HG03064 (cell line): ENCODE results near the gene CHSY3.
"Not testable (repeated sequence)": the region's sequence is repeated elsewhere in the genome, so short reads cannot be mapped to it uniquely, and the experiment has no call there.

Experiments
- ATAC-seq: cut with Tn5 transposase; IDR thresholded peaks from one replicate; pipeline ENCODE4 v1.9.1; 2021; ENCODE audit warnings: low read depth; ENCODE audit not compliant: unreplicated experiment

The CHSY3 gene

DNA sequence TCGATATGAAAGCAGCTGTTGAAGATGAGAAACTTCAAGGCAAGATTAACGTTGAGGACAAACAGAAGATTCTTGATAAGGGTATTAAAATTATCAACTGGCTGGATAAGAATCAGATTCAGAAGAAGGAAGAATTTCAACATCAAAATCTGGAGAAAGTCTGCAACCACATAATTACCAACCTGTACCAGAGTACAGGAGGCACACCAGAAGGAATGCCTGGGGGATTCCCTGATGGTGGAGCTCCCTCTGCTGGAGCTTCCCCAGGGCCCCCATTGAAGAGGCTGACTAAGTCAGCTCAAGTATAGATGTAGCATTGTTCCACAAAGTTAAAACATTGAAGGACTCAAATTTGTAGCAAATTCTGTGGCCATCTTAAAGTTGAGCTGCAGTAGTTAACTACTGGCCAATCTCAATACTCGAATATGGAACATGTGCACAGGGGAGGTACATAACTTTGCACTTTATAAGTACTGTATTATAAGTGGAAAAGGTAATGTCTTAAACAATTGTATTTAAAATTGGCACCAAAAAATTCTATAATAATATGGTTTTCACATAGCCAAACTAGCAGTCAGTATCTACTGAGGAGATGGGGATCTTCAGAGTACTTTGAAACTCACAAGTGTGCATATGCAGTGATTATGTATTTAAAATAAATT, 237.5 kb downstream of the CHSY3 start:
- ATAC-seq, result no peak

DNA sequence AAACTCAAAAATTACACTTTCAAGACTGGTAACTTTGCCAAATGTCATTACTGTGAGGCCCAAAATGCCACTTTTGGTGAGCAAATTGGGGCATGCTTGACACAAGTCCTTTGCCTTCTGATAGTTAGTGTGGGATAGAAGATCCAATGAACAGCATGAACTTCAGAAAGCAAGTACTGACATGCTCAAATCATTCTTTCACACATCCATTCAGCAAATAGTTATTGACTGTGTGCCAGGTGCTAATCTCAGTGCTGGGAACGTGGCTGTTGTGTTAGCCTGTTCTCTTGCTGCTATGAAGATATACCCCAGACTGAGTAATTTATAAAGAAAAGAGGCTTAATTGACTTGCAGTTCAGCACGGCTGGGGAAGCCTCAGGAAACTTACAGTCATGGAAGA, 247.0 kb downstream of the CHSY3 start:
- ATAC-seq, result no peak

- ATAC-seq, result no peak
These were observed 251.2 kb downstream of the CHSY3 start for GRCh38 chr5:130155345-130156011.

- no peak for ATAC-seq
These were observed 253.8 kb downstream of the CHSY3 start for GRCh38 chr5:130158036-130158435.

GRCh38 chr5:130159968-130160367, 255.7 kb downstream of the CHSY3 start:
- ATAC-seq, result no peak

DNA sequence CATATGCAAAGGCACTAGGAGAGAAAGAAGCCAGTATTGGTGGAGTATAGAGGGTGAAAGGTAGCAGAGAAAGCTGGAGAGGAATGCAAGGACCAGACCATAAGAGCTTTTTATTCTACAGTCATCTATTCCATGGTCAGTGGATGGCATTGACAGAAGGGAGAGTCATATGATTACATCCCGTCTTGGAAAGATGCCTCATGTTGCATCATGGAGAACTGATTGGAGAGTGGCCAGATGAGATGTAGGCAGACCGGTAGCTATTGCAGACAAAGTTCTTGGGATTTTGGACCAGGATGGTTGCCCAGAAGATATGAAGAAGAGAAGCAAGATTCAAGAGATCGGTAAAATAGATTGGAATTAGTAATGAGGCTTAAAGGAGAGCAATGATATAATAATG, 260.7 kb downstream of the CHSY3 start:
- ATAC-seq, result no peak

DNA sequence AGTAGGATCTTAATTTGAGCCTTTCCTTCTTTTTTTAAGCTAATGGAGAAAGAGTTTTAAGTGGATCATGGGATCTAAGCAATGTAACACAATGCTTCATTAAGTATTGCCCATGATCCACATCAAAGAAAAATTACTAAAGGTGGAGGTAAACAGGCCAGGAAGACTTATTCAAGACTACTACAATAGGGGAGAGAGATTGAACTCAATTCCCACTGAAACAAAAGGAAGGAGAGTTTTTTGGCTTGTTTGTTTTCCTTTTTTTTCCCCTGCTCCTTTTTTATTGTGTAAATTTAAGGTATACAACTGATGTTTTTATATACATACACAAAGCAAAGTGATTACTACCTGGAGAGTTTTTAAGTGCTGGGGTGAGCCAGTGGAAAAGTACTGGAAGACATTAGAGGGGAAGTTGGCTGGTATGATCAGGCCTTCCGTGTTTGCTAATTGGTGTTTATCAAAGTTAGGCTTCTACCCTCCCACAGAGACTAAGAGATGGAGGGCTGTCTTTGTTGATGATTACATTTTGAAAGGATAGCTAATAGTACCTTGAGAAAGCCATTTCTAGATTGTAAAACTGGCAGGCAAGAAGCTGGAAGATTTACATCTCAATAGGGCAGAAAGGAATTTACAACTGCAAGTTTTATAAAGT, 262.7 kb downstream of the CHSY3 start:
- ATAC-seq, result no peak

- ATAC-seq, result no peak
These were observed 263.9 kb downstream of the CHSY3 start for GRCh38 chr5:130168211-130168610.

DNA sequence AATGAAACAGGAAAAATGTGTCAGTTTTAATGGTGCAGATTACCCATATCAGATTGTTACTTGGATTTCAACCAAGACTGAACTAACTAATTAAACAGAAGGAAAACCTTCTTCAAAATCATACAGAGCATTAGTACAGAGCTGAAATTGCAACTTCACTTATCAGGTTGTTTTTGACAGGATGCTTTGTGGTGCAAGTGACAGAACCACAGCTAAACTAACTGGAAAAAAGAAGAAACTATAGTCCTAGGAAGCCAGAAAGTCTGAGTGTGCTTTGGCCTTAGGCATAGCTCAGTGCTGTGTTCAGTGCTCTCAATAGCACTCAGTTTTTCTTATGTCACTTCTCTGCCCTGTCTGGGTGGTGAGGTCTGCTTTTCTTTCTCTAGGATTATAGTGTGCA, 267.4 kb downstream of the CHSY3 start:
- no peak for ATAC-seq

- no peak for ATAC-seq
These were observed 278.9 kb downstream of the CHSY3 start for GRCh38 chr5:130183115-130183514.

DNA sequence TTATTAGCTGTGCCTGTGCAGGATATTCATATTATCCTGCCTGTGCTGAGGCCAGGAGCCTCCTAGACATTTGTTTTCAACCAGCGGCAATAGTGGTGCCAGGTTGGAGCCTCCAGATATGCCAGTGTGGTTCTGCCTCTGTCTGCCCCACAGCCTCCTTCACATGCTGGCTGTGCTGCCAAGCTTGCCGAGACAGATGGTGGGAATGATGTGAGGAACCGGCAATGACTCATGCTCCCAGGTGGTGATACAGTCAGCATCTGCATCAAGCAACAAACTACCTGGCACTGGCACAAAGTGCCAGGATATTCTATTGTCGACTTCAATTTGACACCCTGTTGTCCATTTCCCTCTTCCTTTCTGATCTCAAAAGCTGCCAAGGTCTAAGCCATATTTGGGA, 285.7 kb downstream of the CHSY3 start:
- ATAC-seq, result no peak

GRCh38 chr5:130198927-130199326, 294.7 kb downstream of the CHSY3 start:
- ATAC-seq, result no peak

DNA sequence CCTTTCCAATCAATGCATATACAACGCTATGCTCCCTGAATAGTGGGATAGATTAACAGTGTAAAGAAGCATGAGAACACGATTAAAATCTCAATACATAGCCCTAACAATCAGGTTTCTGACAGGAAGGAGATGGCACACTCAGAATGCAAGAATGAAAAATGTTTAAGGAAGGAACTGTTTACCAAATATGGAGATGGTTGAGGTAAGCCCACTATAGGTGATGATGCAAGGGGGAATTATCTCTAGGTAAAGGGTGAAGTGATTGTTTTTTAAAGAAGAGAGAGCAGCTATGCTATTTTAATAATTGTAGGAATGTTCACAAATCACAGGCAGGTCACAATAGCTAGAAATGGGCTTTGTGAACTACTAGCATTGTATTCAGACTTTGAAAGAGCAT, 302.4 kb downstream of the CHSY3 start:
- no peak for ATAC-seq

- no peak for ATAC-seq
These were observed 309.3 kb downstream of the CHSY3 start for GRCh38 chr5:130213607-130214006.

DNA sequence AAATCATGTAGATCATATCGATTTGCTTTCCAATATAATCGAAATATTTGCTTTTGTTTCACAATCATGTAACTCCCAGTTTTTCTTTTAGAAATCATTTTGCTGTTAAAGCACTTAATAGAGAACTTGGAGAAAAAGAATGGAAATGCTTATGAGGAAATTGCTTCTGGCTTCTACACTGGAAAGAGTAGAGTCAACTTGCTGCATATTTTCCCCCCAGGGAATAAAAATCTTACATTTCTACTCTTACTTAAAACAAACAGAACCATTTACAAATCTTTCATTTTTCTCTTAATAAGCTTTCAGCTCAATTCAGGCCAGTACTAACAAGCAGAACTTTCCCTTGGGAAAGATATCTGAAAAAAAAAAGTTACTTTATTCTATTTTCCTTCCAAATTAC, 312.0 kb downstream of the CHSY3 start:
- ATAC-seq, result no peak

DNA sequence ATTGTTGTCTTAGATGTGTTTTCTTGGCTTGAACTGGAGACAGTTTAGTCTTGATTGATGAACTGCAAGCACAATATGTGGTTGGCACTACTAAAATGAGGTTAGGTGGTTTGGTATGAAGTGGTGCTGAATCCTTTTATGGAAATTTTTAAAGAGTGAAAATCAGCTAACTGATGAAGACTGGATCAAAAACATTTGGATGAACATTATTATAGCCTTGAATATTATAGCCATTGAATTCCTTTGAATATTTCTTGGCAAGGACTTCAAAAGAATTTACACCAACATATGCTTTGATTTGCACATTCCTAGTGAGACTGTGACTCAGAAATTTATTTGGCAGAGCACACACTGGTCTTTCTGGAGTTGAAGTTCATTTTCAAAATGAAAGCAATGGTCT, 318.3 kb downstream of the CHSY3 start:
- no peak for ATAC-seq

- not testable (repeated sequence) for ATAC-seq
These were observed 322.3 kb downstream of the CHSY3 start for GRCh38 chr5:130226556-130226955.

GRCh38 chr5:130227699-130228098, 323.4 kb downstream of the CHSY3 start:
- ATAC-seq, result no peak

DNA sequence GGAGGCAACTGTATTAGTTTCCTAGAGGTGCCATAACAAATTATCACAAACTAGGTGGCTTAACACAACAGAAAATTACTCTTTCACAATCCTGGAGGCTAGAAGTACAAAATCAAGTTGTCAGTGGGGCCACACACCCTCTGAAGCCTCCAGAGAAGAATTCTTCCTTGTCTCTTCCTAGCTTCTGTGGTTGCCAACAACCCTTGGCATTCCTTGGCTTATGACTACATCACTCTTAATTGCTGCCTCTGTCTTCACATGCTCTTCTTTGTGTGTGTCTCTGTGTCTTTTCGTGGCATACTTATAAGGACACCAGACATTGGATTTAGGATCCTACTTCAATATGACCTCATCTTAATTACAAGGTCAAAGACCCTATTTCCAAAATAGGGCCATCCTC, 327.5 kb downstream of the CHSY3 start:
- no peak for ATAC-seq

GRCh38 chr5:130234816-130235215, 330.6 kb downstream of the CHSY3 start:
- no peak for ATAC-seq
